Measurements from ENCODE around the gene SYT13.

DNA sequence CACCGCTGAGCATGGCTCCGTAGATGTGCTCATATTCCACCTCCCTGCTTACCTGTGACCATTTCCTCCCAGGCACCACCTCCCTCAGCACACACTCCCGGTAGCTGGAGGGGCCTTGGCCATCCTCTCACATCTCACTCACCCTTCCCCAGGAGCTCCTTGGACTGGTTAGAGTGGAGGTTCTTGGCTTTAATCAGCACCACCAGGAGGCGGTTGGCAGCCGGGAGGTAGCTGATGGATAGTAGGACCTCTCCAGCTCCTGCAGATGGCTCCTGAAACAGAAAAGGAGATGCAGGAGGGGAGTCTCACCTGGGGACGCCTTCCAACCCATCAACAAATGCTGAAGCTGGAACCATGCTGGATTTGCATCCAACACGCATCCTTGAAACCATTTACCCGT is 39.9 kb downstream of the SYT13 start:
- TF ChIP-seq, protein P1, sequence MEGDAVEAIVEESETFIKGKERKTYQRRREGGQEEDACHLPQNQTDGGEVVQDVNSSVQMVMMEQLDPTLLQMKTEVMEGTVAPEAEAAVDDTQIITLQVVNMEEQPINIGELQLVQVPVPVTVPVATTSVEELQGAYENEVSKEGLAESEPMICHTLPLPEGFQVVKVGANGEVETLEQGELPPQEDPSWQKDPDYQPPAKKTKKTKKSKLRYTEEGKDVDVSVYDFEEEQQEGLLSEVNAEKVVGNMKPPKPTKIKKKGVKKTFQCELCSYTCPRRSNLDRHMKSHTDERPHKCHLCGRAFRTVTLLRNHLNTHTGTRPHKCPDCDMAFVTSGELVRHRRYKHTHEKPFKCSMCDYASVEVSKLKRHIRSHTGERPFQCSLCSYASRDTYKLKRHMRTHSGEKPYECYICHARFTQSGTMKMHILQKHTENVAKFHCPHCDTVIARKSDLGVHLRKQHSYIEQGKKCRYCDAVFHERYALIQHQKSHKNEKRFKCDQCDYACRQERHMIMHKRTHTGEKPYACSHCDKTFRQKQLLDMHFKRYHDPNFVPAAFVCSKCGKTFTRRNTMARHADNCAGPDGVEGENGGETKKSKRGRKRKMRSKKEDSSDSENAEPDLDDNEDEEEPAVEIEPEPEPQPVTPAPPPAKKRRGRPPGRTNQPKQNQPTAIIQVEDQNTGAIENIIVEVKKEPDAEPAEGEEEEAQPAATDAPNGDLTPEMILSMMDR (IDR thresholded peaks at IDR 0.05; ENCODE audit: insufficient read depth, low read depth, low read length) = no peak
- no peak for TF ChIP-seq EZH2 (IDR thresholded peaks at IDR 0.05; ENCODE audit: insufficient read depth, low read length)

All from astrocyte (in vitro differentiated cells and primary cell).